NCI-H526 treated with DMSO at 0.1 percent for 48 hours (cell line): ENCODE data around the gene UBE2C.
"Not testable (repeated sequence)": the region's sequence is repeated elsewhere in the genome, so short reads cannot be mapped to it uniquely, and the experiment has no call there.

ENCODE experiments used
- DNase-seq: peaks from one replicate; lab custom pipeline; 2025; lab: John Stamatoyannopoulos, UW

The UBE2C gene

DNA sequence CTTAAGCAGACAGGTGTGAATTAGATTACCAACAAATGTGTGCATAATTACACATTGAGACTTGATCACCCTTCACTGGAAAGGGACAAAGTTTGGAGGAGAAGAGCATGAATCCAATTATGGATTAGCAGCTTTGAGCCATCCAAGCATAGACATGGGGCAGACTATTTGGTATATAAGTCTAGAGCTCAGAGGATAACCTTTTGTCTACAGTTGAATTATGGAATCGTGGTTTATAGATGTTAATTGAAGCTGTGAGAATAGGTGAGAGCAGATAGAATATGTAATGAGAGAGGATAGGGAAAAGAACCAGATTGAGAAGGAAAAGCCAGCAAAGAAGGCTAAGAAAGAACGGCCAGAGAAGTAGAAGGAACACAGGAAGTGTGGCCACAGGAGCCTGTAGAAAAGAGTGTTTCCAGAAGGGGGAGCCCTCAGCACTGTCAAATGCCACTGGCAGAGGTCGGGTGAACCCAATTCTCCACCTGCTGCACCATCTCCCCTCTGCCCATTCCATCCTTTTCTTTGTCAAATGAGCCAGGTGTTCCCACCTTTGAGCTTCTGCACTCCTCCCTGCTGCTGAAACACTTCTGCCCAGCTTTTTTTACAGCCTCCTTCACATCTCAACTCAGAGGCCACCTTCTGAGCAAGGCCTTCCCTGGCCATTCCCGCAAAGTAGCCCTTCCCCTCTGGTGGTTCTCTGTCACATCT, 13.4 kb upstream of the UBE2C start:
- DNase-seq = peak; percentile 36

DNA sequence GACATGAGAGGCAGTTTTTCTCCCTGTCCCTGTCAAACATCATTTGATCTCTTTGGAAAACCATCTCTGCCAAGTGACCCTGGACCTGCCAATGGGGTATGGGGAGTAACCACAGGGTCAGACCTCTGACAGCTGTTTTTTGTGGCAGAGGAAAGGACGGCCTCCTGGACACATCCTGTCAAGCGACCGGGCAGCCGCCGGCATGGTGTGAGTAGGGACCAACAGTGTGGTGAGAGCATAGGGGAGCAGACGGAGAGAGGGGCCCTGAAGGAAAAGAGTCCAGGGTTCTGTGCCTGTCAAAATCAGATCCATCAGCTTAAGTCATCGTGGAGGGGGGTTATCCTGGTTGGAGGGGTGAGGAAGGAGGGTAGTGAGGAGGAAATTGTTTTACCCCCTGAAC, 10.6 kb upstream of the UBE2C start:
- DNase-seq = no peak

DNA sequence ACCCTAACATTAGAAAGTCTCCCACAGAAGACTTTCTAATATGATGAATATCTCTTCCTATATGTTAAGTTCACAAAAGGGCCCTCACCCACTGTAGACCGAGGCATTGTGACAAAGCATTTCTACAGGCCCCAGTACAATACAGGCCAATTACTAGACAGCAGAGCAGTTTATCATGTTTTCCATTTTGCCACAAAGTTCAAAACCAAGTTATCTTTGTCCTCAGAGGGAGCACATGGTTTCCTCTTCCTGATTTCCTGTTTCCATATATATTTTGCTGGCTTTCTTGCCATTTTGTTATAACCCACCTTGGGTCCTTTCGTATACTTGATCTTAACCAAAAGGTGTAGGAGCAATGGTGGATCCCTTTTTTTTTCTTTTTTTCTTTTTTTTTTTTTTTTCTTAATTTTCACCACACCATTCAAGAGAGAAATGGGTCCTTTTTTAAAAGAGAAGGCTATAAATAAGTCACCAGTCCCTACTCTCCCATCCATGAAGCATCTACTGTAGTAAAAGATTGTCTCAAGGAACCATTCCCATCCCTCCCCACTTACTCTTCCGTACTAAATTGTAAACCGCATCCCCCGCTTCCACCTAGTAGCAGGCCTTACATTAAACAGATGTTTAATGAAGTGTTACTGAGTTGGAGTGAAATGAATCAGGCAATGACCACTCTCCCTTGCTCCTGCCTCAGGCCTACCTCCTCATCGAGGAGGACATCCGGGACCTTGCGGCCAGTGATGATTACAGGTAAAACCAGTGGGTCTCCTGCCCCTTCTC, 2.1 kb upstream of the UBE2C start:
- no peak for DNase-seq

GRCh38 chr20:45813006-45813340, 529 bp downstream of the UBE2C start:
- DNase-seq = no peak

- no peak for DNase-seq
Measured at GRCh38 chr20:45813489-45813888, 1.0 kb downstream of the UBE2C start.

- DNase-seq = no peak
Measured at GRCh38 chr20:45814314-45814713, 1.9 kb downstream of the UBE2C start.

DNA sequence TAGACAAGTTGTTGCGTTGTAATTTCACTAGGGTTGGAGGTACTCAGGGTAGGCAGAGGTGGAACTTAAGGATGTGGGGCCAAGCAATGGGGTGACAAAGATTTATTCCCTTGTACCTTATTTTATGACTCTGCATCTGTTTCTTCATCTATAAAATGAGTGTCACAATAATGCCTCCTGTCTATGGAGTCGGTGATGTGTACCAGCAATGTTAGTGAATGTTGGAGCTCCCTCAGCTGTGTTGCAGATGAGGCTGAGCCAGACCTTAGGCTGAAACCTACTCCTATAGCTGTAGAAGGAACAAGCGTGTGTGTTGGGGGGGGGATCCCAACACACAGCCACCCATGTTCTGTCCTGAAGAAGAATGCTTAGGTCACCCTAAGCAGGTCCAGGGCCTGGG, 4.5 kb downstream of the UBE2C start:
- DNase-seq = no peak

DNA sequence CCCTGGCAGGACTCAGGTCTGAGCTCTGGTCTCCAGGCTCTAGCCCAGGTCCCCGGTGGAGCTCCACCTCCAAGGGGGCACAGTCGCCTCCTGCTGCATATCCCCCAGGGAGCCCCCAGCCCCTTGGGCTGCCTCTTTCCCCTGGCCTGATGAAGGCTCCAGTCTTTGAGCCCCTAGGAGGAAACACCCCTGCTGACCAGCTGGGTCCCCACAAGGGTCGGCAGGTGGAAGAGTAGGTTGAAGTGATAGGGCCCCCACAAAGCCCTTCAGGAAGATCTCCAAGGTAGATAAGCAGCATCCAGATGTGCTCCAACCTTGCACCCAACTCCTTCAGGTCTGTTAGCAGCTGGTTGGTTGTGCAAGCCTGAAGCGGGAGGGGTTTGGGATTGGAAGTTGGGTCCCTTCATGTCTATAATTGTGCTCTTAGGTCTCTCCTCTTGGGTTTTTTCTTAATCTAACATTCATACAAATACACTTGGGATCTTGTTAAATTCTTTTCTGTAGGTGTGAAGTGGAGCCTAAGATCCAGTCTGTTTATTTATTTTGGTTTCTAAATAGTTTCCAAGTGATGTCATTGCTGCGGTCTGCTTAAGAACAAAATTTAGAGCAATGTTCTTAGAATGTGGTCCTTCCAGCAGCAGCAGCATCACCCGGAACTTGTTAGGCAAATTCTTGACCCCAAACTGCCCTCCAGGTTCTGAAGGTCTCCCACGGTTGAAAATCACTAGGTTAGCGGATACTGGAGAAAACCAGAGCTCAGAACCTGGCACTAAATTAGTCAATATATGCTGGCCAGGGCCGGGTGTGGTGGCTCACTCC, 5.1 kb downstream of the UBE2C start:
- DNase-seq = no peak

DNA sequence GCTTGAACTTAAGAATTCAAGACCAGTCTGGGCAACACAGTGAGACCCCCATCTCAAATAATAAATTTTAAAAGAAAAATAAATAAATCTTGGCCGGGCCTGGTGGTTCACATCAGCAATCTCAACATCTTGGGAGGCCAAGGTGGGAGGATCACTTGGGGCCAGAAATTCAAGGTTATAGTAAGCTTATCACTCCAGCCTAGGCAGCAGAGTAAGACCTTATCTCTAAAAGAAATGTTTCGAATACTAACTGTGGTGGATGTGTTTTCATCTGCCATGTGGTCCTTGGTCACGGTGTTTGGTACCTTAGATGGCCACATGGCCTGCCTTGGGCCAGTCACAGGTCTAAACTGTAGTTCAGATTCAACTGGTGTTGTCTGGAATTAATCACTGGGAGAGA, 5.8 kb downstream of the UBE2C start:
- DNase-seq = no peak

- no peak for DNase-seq
Measured at GRCh38 chr20:45819466-45819865, 7.0 kb downstream of the UBE2C start.

DNA sequence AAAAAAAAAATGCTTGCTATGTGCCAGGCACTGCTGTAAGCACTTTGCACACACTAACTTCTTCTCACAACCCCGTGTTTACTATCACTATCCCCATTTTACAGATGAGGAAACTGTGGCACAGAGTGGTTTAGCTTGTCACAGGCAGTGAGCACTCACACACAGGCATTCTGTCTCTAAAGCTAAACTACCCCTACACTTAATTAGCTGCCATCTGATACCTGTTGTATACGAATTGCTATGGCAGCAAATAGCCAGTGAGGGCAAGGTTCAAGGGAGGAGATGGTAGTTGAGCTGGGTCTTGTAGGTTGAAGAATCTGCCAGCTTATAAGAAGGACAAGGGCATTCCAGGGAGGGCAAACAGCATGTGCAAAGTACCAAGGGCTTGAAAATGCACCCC, 9.5 kb downstream of the UBE2C start:
- no peak for DNase-seq

- DNase-seq = peak; percentile 43
Measured at GRCh38 chr20:45822857-45823256, 10.4 kb downstream of the UBE2C start.

GRCh38 chr20:45823949-45824835, 11.7 kb downstream of the UBE2C start:
- no peak for DNase-seq

DNA sequence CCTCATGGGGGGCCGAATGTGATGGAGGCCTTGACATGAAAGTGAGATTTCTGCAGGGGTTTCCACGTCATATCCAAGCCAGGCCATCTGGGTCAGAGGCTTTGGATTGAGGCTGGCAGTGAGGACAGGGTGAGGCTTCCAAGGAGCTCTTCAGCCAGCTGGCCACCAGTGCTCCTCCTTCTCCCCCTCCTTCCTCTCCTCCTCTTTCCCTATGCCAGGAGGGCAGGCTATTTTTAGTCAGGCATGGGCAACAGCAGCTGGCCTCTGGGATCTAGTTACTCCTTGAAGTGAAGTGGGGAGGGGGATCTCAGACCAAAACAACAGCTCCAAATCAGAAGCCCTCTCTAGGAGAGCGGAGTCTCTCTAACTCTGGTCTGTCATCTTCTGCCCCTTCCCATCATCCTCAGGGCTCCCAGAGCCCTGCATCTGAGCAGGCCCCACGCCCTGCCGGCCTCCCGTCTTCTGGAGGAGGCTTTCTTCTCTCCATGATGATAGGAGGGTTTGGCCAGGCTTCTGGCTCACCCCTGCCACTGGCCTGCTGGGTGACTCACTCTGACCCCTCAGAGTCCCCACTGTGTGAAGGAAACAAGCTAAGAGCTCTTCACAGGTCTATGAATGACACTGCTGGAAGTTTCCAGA, 14.1 kb downstream of the UBE2C start:
- no peak for DNase-seq

GRCh38 chr20:45827030-45827652, 14.7 kb downstream of the UBE2C start, which contains the start of gene TNNC2:
TSS of gene TNNC2 (minus strand) at chr20:45827312. CDS start at chr20:45827248, 64 bp downstream.
- no peak for DNase-seq

DNA sequence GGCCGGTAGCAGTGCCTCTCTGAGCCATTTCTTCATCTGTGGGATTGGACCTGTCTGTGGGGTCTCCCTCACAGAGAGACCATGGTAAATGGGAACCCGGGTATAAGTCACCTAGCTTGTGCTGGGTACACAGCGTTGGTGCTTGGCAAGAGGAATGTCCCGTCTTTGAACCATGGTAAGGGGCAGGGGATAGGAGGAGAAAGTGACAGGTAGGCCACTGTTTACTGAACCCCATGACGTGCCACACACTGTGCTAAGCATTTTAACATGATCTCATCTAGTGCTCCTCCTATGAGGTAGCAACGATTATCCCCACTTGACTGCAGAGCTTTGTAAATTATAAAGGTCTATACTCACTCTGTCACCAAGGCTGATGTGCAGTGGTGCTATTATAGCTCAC, 15.3 kb downstream of the UBE2C start:
- DNase-seq = no peak

- no peak for DNase-seq
Measured at GRCh38 chr20:45828589-45828988, 16.1 kb downstream of the UBE2C start.

DNA sequence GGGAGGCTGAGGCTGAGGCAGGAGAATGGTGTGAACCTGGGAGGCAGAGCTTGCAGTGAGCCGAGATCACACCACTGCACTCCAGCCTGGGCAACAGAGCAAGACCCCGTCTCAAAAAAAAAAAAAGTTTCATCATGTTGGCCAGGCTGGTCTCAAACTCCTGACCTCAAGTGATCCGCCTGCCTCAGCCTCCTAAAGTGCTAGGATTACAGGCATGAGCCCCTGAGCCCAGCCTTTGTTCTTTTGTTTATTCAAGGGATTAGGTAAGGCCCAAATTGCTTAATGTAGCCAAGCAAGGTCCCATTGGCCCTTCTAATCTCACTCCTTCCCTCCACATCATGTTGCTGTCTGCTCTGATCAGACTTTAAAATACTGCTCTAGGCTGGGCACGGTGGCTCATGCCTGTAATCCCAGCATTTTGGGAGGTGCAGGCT, 17.2 kb downstream of the UBE2C start:
- not testable (repeated sequence) for DNase-seq

DNA sequence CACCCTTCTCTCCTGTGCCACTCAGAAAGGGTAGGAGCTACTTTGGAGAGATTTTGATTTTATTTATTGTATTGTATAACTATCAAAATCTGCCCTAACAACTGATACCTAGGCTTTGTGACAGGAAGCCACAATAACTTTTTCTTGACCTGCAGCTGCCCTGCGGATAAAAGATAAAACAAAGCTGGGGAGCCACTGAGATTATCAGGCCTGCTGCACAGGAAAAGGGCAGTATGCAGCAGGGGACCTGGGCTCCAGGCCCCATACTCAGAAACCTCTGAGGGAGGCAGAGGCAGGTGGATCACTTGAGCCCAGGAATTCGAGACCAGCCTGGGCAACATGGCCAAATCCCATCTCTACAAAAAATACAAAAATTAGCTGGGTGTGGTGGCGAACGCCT, 20.2 kb downstream of the UBE2C start:
- DNase-seq = no peak

DNA sequence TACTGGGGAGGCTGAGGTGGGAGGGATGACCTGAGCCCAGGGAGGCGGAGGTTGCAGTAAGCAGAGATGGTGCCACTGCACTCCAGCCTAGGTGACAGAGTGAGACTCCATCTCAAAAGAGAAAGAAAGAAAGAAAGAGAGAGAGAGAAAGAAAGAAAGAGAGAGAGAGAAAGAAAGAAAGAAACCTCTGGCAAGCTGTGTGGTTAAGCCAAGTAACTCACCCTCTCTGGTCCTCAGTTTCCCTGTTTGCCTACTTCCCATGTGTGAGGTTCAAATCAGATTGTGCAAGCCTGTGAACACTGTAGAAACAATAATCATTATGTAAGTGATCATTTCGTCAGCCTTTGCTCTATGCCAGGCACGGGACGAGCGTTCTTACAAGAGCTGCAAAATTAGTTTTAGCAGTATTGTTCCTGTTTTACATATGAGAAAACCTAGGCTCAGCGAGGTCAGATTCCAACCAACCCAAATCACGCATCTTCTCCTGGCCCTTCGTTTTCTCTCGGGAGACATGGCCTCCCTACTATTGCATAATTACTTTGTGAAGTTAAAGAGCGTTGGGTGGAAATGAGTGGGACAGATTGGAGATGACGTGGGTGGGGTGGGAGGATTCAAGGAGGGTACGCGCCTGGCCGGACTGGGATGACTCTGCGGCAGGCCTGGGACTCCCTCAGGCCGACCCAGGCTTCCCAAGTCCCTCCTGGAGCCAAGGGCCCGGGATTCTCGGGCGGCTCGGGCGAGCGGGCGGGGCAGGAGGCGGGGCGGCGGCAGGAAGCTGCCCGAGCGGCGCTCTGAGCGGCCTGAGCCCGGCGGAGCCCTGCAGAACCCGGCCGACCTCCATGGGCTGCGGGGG, 20.8 kb downstream of the UBE2C start, which contains the start of gene SNX21:
Gene SNX21 (plus strand): TSS at position 770 of the 853 bp plus-strand sequence. CDS start 121 bp downstream, outside the sequence.
- DNase-seq = peak; percentile 60
